ENCODE data around the gene ASXL3.

- TF ChIP-seq CTCF (IDR thresholded peaks at IDR 0.05) (no peak), EZH2 (IDR thresholded peaks at IDR 0.05; ENCODE audit: borderline replicate concordance, insufficient read depth, low read depth, low read length, poor library complexity, severe bottlenecking) (no peak)
Observed at GRCh38 chr18:33733376-33733775, 155.4 kb downstream of the ASXL3 start.
